WERI-Rb-1 (cell line): ENCODE measurements around the gene B4GALT3.

ENCODE experiments used
- DNase-seq: peaks from one replicate; pipeline ENCODE4 v3.0.0-alpha.2; 2020
- H3K27ac ChIP-seq: fragments of 250-450 bp; sonication (Bioruptor Pico); 2 replicates; pipeline ENCODE4 v1.5.1; 2020; ENCODE audit warnings: mild to moderate bottlenecking, moderate library complexity
- H3K27me3 ChIP-seq: fragments of 250-450 bp; sonication (Bioruptor Pico); 2 replicates; pipeline ENCODE4 v1.5.1; 2021; ENCODE audit warnings: mild to moderate bottlenecking, low read depth, moderate library complexity; ENCODE audit not compliant: insufficient read depth, severe bottlenecking
- H3K36me3 ChIP-seq: fragments of 250-450 bp; sonication (Bioruptor Pico); 2 replicates; pipeline ENCODE4 v1.5.1; 2020; ENCODE audit warnings: mild to moderate bottlenecking, moderate library complexity
- H3K4me3 ChIP-seq: 2 replicates; pipeline ENCODE4 v1.5.1; 2011; ENCODE audit warnings: low read depth, mild to moderate bottlenecking, control low read depth, low read length
- H3K9me3 ChIP-seq: fragments of 250-450 bp; sonication (Bioruptor Pico); 2 replicates; pipeline ENCODE4 v1.5.1; 2021; ENCODE audit warnings: mild to moderate bottlenecking, moderate library complexity; ENCODE audit not compliant: severe bottlenecking
- CTCF ChIP-seq: IDR thresholded peaks from 2 replicates; pipeline ENCODE4 v1.5.1; 2011; ENCODE audit warnings: low read depth, mild to moderate bottlenecking, control low read depth, inconsistent platforms, low read length

B4GALT3 gene

GRCh38 chr1:161207173-161207572 lies 29.9 kb upstream of the B4GALT3 start:
- Histone ChIP-seq H3K27me3 (no peaks in the 10 kb centered on the region), H3K4me3 (no peak overlapping the region), H3K27ac (no peak overlapping the region), H3K9me3 (no peaks in the 10 kb centered on the region), H3K36me3 (peaks cover 71% of the 10 kb centered on the region)
- no peak for TF ChIP-seq CTCF
- no peak for DNase-seq

GRCh38 chr1:161206411-161207140 lies 29.3 kb upstream of the B4GALT3 start:
- no peak overlapping the region for H3K27ac ChIP-seq
- H3K36me3 ChIP-seq = peaks cover 65% of the 10 kb centered on the region
- no peak for DNase-seq
- H3K9me3 ChIP-seq = no peaks in the 10 kb centered on the region
- H3K4me3 ChIP-seq = no peak overlapping the region
- no peak for TF ChIP-seq CTCF
- H3K27me3 ChIP-seq = no peaks in the 10 kb centered on the region

- peak; percentile 100 for DNase-seq
- H3K36me3 ChIP-seq = peaks cover 26% of the 10 kb centered on the region
- peak within 1 kb of the TSS; percentile 79 for H3K4me3 ChIP-seq
- TF ChIP-seq CTCF = peak; percentile 63; the same call in 1 of the 2 replicates
- no peaks in the 10 kb centered on the region for H3K9me3 ChIP-seq
- peak within 1 kb of the TSS; percentile 87 for H3K27ac ChIP-seq
- H3K27me3 ChIP-seq = no peaks in the 10 kb centered on the region
Measured at GRCh38 chr1:161201836-161202712, 24.8 kb upstream of the B4GALT3 start, which contains the start of gene NDUFS2. Gene NDUFS2 (plus strand): TSS chr1:161202367. CDS start chr1:161202386, 19 bp downstream.

GRCh38 chr1:161200992-161201835 lies 23.9 kb upstream of the B4GALT3 start:
- Histone ChIP-seq H3K9me3 (no peaks in the 10 kb centered on the region), H3K27ac (peak overlapping the region; percentile 87), H3K36me3 (peaks cover 17% of the 10 kb centered on the region), H3K27me3 (no peaks in the 10 kb centered on the region), H3K4me3 (peak overlapping the region; percentile 79)
- no peak for TF ChIP-seq CTCF
- DNase-seq = no peak

GRCh38 chr1:161200421-161200991 lies 23.2 kb upstream of the B4GALT3 start:
- H3K9me3 ChIP-seq = no peaks in the 10 kb centered on the region
- no peaks in the 10 kb centered on the region for H3K27me3 ChIP-seq
- no peak for TF ChIP-seq CTCF
- DNase-seq = no peak
- H3K36me3 ChIP-seq = peaks cover 21% of the 10 kb centered on the region
- no peak overlapping the region for H3K4me3 ChIP-seq
- H3K27ac ChIP-seq = peak overlapping the region; percentile 87
